Liver (tissue), 9 donors: ENCODE results near the gene HYLS1. TPM values are rescaled to one million over a fixed set of nuclear protein-coding genes. Genes with fewer than 3 reads are reported as not detected.

Source experiments
- DNase-seq: peaks from one replicate; pipeline ENCODE4 v3.0.0-alpha.2; 2017; ENCODE audit warnings: low spot score
- H3K27ac ChIP-seq, 2 donors: one replicate each; pipeline ENCODE4 v1.7.0; 2013; ENCODE audit warnings: inconsistent platforms in 2 of 2, low read length in 2 of 2, control low read depth in 1 of 2, low read depth in 1 of 2, mild to moderate bottlenecking in 1 of 2
- H3K27me3 ChIP-seq, 4 donors: one replicate each; pipeline versions ENCODE4 v1.6.1 to v1.7.0; 2013; ENCODE audit warnings: low read length in 3 of 4, inconsistent platforms in 1 of 4, mild to moderate bottlenecking in 1 of 4, moderate library complexity in 1 of 4; ENCODE audit not compliant: control insufficient read depth in 4 of 4, insufficient read depth in 4 of 4
- H3K36me3 ChIP-seq, 4 donors: one replicate each; pipeline versions ENCODE4 v1.6.1 to v1.7.0; 2013; ENCODE audit warnings: low read length in 3 of 4, mild to moderate bottlenecking in 3 of 4, low read depth in 1 of 4, moderate library complexity in 1 of 4; ENCODE audit not compliant: control insufficient read depth in 4 of 4, insufficient read depth in 3 of 4
- H3K4me1 ChIP-seq, 4 donors: one replicate each; pipeline versions ENCODE4 v1.6.1 to v1.7.0; 2013; ENCODE audit warnings: low read length in 3 of 4, mild to moderate bottlenecking in 3 of 4, moderate library complexity in 1 of 4; ENCODE audit not compliant: control insufficient read depth in 4 of 4, insufficient read depth in 4 of 4
- H3K4me3 ChIP-seq, 3 donors: one replicate each; pipeline versions ENCODE4 v1.6.1 to v1.7.0; 2013; ENCODE audit warnings: low read length in 3 of 3, control low read depth in 1 of 3, low read depth in 1 of 3, mild to moderate bottlenecking in 1 of 3
- H3K9ac ChIP-seq, 2 donors: one replicate each; pipeline ENCODE4 v1.7.0; 2013; ENCODE audit warnings: low read length in 2 of 2, mild to moderate bottlenecking in 2 of 2, moderate library complexity in 2 of 2, control low read depth in 1 of 2, low read depth in 1 of 2
- H3K9me3 ChIP-seq, 4 donors: one replicate each; pipeline versions ENCODE4 v1.6.1 to v1.7.0; 2013; ENCODE audit warnings: low read length in 3 of 4; ENCODE audit not compliant: control insufficient read depth in 4 of 4
- ATF3 ChIP-seq: IDR thresholded peaks from 2 replicates; pipeline ENCODE4 v1.6.1; 2016; ENCODE audit warnings: antibody characterized with exemption
- CTCF ChIP-seq: fragments of 150-350 bp; IDR thresholded peaks from 2 replicates; pipeline ENCODE4 v1.5.1; 2017; ENCODE audit warnings: improper control_type of control experiment, low read depth, low read length; ENCODE audit not compliant: missing input control
- EGR1 ChIP-seq, 2 donors: IDR thresholded peaks; 2 replicates each; pipeline ENCODE4 v1.6.1; 2016 to 2018; ENCODE audit warnings: antibody characterized with exemption in 2 of 2, low read depth in 2 of 2
- FOXA1 ChIP-seq: IDR thresholded peaks from 2 replicates; pipeline ENCODE4 v1.6.1; 2016; ENCODE audit warnings: antibody characterized with exemption
- FOXA2 ChIP-seq: IDR thresholded peaks from 2 replicates; pipeline ENCODE4 v1.6.1; 2016; ENCODE audit warnings: antibody characterized with exemption
- GABPA ChIP-seq, 2 donors: IDR thresholded peaks in 1 of 2; conservative IDR thresholded peaks in 1 of 2; 2 replicates each; pipeline ENCODE4 v1.6.1; 2016; ENCODE audit warnings: antibody characterized with exemption in 2 of 2, mild to moderate bottlenecking in 1 of 2, moderate library complexity in 1 of 2
- HNF4A ChIP-seq, 2 donors: conservative IDR thresholded peaks; 2 replicates each; pipeline ENCODE4 v1.6.1; 2016; ENCODE audit warnings: antibody characterized with exemption in 2 of 2, mild to moderate bottlenecking in 2 of 2
- HNF4G ChIP-seq: IDR thresholded peaks from 2 replicates; pipeline ENCODE4 v1.6.1; 2016; ENCODE audit warnings: antibody characterized with exemption
- JUND ChIP-seq, 2 donors: IDR thresholded peaks; 2 replicates each; pipeline ENCODE4 v1.6.1; 2016; ENCODE audit warnings: antibody characterized with exemption in 2 of 2
- MAX ChIP-seq: IDR thresholded peaks from 2 replicates; pipeline ENCODE4 v1.6.1; 2016; ENCODE audit warnings: antibody characterized with exemption
- NR2F2 ChIP-seq: IDR thresholded peaks from 2 replicates; pipeline ENCODE4 v1.6.1; 2016; ENCODE audit warnings: antibody characterized with exemption
- RAD21 ChIP-seq, 2 donors: IDR thresholded peaks; 2 replicates each; pipeline ENCODE4 v1.6.1; 2016; ENCODE audit warnings: antibody characterized with exemption in 2 of 2, mild to moderate bottlenecking in 2 of 2
- REST ChIP-seq: IDR thresholded peaks from 2 replicates; pipeline ENCODE4 v1.6.1; 2016; ENCODE audit warnings: antibody characterized with exemption, mild to moderate bottlenecking
- RXRA ChIP-seq, 2 donors: IDR thresholded peaks; 2 replicates each; pipeline ENCODE4 v1.6.1; 2017 to 2018; ENCODE audit warnings: antibody characterized with exemption in 2 of 2, mild to moderate bottlenecking in 1 of 2
- SP1 ChIP-seq: IDR thresholded peaks from 2 replicates; pipeline ENCODE4 v1.6.1; 2018; ENCODE audit warnings: antibody characterized with exemption, mild to moderate bottlenecking
- TAF1 ChIP-seq: conservative IDR thresholded peaks from 2 replicates; pipeline ENCODE4 v1.6.1; 2016; ENCODE audit warnings: antibody characterized with exemption, mild to moderate bottlenecking
- YY1 ChIP-seq: IDR thresholded peaks from 2 replicates; pipeline ENCODE4 v1.6.1; 2016; ENCODE audit warnings: antibody characterized with exemption, mild to moderate bottlenecking
- ZBTB33 ChIP-seq: IDR thresholded peaks from 2 replicates; pipeline ENCODE4 v1.6.1; 2016; ENCODE audit warnings: antibody characterized with exemption
- WGBS: extraction: QIAGEN DNeasy Blood & Tissue Kit; methylation state at CpG from one replicate; pipeline ENCODE4 v1.1.7; 2013; 5-methylcytosine and 5-hydroxymethylcytosine counted together
- polyA plus RNA-seq, 2 donors: library from polyadenylated mRNA; stranded (reverse) in 1 of 2; unstranded in 1 of 2; fragments of 200-250 nt in 1 of 2; fragments of >200 nt in 1 of 2; fragmentation: Nextera tagmentation in 1 of 2; extraction: Ambion mirVana in 1 of 2; gene quantifications; one replicate each; pipeline versions ENCODE4 v1.2.1 to v1.2.3, GENCODE V29; 2013 to 2015
- total RNA-seq, 2 donors: library from RNA; depleted of rRNA; stranded (reverse); fragments of >200 nt; gene quantifications; one replicate each; pipeline ENCODE4 v1.2.3, GENCODE V29; 2014
- donor health status: healthy.
- donor health status: healthy.
- donor health status: healthy.
- donor health status: healthy.
- donor health status: healthy.

The HYLS1 gene
- 1 to 10 TPM; 2.7 to 4.9 TPM for total RNA-seq
- 1 to 10 TPM; 1.9 to 4.8 TPM for polyA plus RNA-seq

GRCh38 chr11:125887373-125888324 lies at the start of gene HYLS1:
HYLS1 (plus strand) TSS chr11:125887668; CDS start chr11:125899369, 11,701 bp downstream.
- H3K4me3 ChIP-seq, result peak within 1 kb of the TSS; percentile 74 to 94 (median 93)
- no peaks in the 10 kb centered on the region for H3K27me3 ChIP-seq
- H3K27ac ChIP-seq, result peak within 1 kb of the TSS; percentile 90 to 94
- under 1% methylated on average over 91 of the region's 91 CpGs for WGBS
- H3K9ac ChIP-seq, result peak within 1 kb of the TSS; percentile 22 to 41
- no peaks in the 10 kb centered on the region for H3K36me3 ChIP-seq
- TF ChIP-seq FOXA2, result no peak
- TF ChIP-seq ZBTB33, result no peak
- TF ChIP-seq RXRA (IDR thresholded peaks at IDR 0.05), result peak; percentile 35 to 69
- no peak for TF ChIP-seq ATF3
- peak; percentile 53 for TF ChIP-seq YY1
- no peak for TF ChIP-seq RAD21 (IDR thresholded peaks at IDR 0.05)
- peak in 1 of 2 donors; percentile 52 for TF ChIP-seq HNF4A (conservative IDR thresholded peaks at IDR 0.05)
- TF ChIP-seq CTCF, result no peak
- TF ChIP-seq REST, result peak; percentile 46
- TF ChIP-seq HNF4G, result no peak
- TF ChIP-seq TAF1, result peak; percentile 47
- peak; percentile 71 for TF ChIP-seq SP1
- peak; percentile 89 for TF ChIP-seq MAX
- peak; percentile 50 for TF ChIP-seq NR2F2
- no peak for TF ChIP-seq FOXA1
- no peak for TF ChIP-seq EGR1 (IDR thresholded peaks at IDR 0.05; ENCODE audit: low read depth in 2 of 2)
- no peak for TF ChIP-seq JUND (IDR thresholded peaks at IDR 0.05)
- TF ChIP-seq GABPA (IDR thresholded peaks at IDR 0.05 in 1 of 2, conservative IDR thresholded peaks at IDR 0.05 in 1 of 2), result peak in 1 of 2 donors; percentile 45
- DNase-seq, result peak; percentile 89
- no peaks in the 10 kb centered on the region for H3K9me3 ChIP-seq
- peaks cover 4 to 23% (median 10%) of the 10 kb centered on the region in 4 donors for H3K4me1 ChIP-seq
